Mesothelial cell of epicardium (in vitro differentiated cells): ENCODE measurements around the gene SNX8. TPM values are rescaled to one million over a fixed set of nuclear protein-coding genes. Genes with fewer than 3 reads are reported as not detected.

ENCODE experiments used
- DNase-seq, 2 experiments: peaks; one replicate each; pipeline ENCODE4 v3.0.0; 2021; ENCODE audit warnings: low spot score in 2 of 2; ENCODE audit not compliant: unreplicated experiment in 2 of 2
- H3K27ac Mint-ChIP-seq: 2 replicates; pipeline ENCODE4 v1.8.0; 2021; ENCODE audit warnings: mixed read lengths
- H3K27me3 Mint-ChIP-seq: 2 replicates; pipeline ENCODE4 v1.8.0; 2021; ENCODE audit warnings: low read depth, mixed read lengths
- H3K36me3 Mint-ChIP-seq: 2 replicates; pipeline ENCODE4 v1.8.0; 2021; ENCODE audit warnings: mixed read lengths
- H3K4me1 Mint-ChIP-seq: 2 replicates; pipeline ENCODE4 v1.8.0; 2021; ENCODE audit warnings: mixed read lengths
- H3K4me3 Mint-ChIP-seq: 2 replicates; pipeline ENCODE4 v1.8.0; 2021; ENCODE audit warnings: mild to moderate bottlenecking, moderate library complexity, mixed read lengths
- H3K9me3 Mint-ChIP-seq: 2 replicates; pipeline ENCODE4 v1.8.0; 2021; ENCODE audit warnings: mixed read lengths
- total RNA-seq: library from RNA; stranded (reverse); gene quantifications from 3 replicates; pipeline ENCODE4 v1.2.1, GENCODE V29; 2021
- TF ChIP-seq, protein P1 (sequence below): fragments of 200-600 bp; sonication (generic); IDR thresholded peaks from one replicate; pipeline ENCODE4 v1.5.0; 2021; ENCODE audit warnings: antibody characterized with exemption; ENCODE audit not compliant: unreplicated experiment

SNX8 gene
- total RNA-seq, 1 donor from 2014 or later, result 41.2 TPM

DNA sequence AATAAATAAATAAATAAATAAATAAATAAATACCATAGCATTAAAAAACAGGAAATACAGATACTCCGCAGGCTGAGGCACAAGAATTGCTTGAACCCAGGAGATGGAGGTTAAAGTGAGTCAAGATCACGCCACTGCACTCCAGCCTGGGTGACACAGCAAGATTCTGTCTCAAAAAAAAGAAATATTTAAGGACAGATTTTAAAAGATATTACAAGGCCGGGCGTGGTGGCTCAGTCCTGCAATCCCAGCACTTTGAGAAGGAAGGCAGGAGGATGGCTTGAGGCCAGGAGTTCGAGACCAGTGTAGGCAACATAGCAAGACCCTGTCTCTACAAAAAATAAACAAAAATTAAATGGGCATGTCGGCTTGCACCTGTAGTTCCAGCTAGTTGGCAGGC, 17.5 kb upstream of the SNX8 start:
- H3K4me1 Mint-ChIP-seq, result no peaks in the 10 kb centered on the region
- no peaks in the 10 kb centered on the region for H3K27me3 Mint-ChIP-seq
- H3K27ac Mint-ChIP-seq, result no peak overlapping the region
- H3K4me3 Mint-ChIP-seq, result no peak overlapping the region
- no peaks in the 10 kb centered on the region for H3K36me3 Mint-ChIP-seq
- H3K9me3 Mint-ChIP-seq, result no peaks in the 10 kb centered on the region
- TF ChIP-seq, protein P1, sequence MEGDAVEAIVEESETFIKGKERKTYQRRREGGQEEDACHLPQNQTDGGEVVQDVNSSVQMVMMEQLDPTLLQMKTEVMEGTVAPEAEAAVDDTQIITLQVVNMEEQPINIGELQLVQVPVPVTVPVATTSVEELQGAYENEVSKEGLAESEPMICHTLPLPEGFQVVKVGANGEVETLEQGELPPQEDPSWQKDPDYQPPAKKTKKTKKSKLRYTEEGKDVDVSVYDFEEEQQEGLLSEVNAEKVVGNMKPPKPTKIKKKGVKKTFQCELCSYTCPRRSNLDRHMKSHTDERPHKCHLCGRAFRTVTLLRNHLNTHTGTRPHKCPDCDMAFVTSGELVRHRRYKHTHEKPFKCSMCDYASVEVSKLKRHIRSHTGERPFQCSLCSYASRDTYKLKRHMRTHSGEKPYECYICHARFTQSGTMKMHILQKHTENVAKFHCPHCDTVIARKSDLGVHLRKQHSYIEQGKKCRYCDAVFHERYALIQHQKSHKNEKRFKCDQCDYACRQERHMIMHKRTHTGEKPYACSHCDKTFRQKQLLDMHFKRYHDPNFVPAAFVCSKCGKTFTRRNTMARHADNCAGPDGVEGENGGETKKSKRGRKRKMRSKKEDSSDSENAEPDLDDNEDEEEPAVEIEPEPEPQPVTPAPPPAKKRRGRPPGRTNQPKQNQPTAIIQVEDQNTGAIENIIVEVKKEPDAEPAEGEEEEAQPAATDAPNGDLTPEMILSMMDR, result no peak
- DNase-seq, result no peak

DNA sequence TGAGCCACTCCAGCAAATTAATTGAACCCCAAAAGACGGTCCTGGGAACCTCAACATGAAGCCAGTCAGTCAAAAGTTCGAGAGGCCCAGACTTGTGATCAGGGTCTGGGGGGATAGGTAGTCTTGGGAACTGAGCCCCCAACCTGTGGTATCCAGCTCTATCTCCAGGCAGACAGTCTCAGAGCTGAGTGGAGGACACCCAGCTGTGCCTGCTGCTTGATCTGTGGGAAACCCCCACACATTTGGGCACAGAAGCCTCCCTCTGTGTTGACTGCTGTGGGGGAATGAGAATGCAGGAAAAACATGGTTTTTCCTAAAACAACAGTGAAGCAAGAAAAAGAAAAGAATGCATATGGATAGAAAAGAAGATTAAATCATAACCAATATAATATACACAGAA, 16.3 kb upstream of the SNX8 start:
- no peaks in the 10 kb centered on the region for H3K27me3 Mint-ChIP-seq
- no peak overlapping the region for H3K4me3 Mint-ChIP-seq
- TF ChIP-seq, protein P1, result no peak
- no peaks in the 10 kb centered on the region for H3K9me3 Mint-ChIP-seq
- H3K27ac Mint-ChIP-seq, result no peak overlapping the region
- no peaks in the 10 kb centered on the region for H3K4me1 Mint-ChIP-seq
- no peak for DNase-seq
- no peaks in the 10 kb centered on the region for H3K36me3 Mint-ChIP-seq

DNA sequence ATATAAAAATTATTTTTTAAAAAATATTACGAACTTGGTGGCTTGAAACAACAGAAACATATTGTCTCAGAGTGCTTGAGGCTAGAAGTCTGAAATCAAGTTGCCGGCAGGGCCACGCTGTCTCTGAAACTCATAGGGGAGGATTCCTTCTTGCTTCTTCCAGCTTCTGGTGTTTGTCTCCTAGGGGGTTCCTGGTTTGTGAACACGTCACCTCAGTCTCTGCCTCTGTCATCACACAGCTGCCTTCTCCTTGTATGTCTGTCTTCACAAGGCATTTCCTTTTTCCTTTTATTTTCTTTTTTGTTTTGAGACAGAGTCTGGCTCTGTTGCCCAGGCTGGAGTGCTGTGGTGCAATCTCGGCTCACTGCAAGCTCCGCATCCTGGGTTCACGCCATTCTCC, 12.7 kb upstream of the SNX8 start:
- no peak for DNase-seq
- Mint-ChIP-seq H3K27ac (no peak overlapping the region), H3K36me3 (no peaks in the 10 kb centered on the region), H3K4me1 (no peaks in the 10 kb centered on the region), H3K27me3 (no peaks in the 10 kb centered on the region), H3K9me3 (no peaks in the 10 kb centered on the region), H3K4me3 (no peak overlapping the region)
- TF ChIP-seq, protein P1, result no peak

DNA sequence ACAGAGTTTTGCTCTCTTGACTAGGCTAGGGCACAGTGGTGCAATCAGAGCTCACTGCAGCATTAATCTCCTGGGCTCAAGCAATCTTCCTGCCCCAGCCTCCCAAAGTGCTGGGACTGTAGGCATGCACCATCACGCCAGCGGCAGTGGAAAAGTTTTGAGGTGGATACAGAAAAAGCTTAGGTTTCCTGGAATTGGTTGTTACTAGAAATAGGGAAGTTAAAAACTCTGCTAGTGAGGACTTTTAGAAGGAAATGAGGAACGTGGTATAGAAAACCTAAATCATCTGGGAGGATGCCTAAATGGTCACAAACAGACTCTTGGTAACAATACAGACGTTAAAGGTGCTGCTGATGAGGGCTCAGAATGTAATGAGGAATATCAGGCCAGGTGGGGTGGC, 10.9 kb upstream of the SNX8 start:
- Mint-ChIP-seq H3K9me3 (no peaks in the 10 kb centered on the region), H3K27ac (no peak overlapping the region), H3K4me1 (peaks cover 3% of the 10 kb centered on the region), H3K4me3 (no peak overlapping the region), H3K36me3 (no peaks in the 10 kb centered on the region), H3K27me3 (no peaks in the 10 kb centered on the region)
- TF ChIP-seq, protein P1, result no peak
- DNase-seq, result no peak

DNA sequence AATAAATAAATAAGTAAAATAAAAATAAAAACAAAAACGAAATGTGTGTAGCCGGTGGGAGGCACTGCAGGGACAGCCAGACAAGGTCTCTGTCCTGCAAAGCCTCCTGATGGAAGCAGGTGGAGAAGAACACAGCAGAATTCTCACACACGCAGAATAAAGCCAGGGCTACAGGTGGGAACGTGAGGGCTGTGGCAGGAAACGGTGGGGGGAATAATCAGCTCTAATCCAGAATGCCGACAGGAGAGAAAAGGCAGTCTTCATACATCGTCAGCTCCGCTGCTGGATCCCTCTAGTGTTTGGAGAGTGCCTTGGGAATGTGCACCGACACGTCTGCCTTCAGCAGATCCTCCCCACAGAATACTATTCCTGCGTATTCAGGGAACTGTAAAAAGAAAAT, 6.8 kb upstream of the SNX8 start:
- no peaks in the 10 kb centered on the region for H3K9me3 Mint-ChIP-seq
- H3K36me3 Mint-ChIP-seq, result no peaks in the 10 kb centered on the region
- no peak for DNase-seq
- H3K4me1 Mint-ChIP-seq, result peaks cover 3% of the 10 kb centered on the region
- no peaks in the 10 kb centered on the region for H3K27me3 Mint-ChIP-seq
- TF ChIP-seq, protein P1, result no peak
- H3K27ac Mint-ChIP-seq, result peak overlapping the region; percentile 73
- H3K4me3 Mint-ChIP-seq, result no peak overlapping the region

DNA sequence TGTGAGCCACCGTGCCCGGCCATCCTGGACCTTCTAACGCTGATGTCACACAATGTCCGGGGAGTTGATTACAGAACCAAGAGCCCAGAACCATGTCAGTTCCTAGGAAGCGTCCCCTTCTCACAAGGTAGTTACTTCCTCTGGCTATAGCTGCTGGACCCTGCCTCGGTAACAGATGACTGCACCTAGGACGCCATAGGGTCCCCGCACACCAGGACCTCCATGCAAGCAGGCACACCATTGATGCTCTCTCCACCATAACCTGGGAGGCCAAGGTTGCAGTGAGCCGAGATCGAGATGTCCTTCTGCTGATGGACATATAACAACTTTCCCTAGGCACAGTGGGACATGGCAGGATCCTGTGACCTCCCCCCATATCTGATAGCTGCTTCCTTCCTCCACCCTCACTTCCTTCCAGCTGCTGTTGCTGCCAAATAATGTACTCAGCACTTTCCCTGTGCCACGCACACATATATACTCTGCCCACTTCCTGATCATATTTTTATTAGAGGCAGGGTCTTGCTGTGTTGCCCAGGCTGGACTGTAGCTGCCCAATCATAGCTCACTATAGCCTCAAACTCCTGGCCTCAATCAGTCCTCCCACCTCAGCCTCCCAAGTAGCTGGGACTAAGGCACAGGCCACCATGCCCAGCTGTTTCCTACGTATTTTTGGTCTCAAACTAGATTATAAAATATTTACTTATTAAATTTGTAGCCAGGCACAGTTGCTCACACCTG, 3.5 kb upstream of the SNX8 start:
- Mint-ChIP-seq H3K9me3 (no peaks in the 10 kb centered on the region), H3K36me3 (no peaks in the 10 kb centered on the region), H3K4me3 (no peak overlapping the region), H3K27ac (no peak overlapping the region), H3K27me3 (no peaks in the 10 kb centered on the region), H3K4me1 (peaks cover 7% of the 10 kb centered on the region)
- TF ChIP-seq, protein P1, result no peak
- DNase-seq, result no peak
